GM12873 (cell line): ENCODE data around the gene ERMP1.

Source experiments
- CTCF ChIP-seq: IDR thresholded peaks from 2 replicates; pipeline ENCODE4 v1.5.1; 2012; ENCODE audit warnings: low read depth, mild to moderate bottlenecking, moderate library complexity, low read length, control low read depth; ENCODE audit not compliant: insufficient read depth; ENCODE audit errors: missing control alignments

ERMP1 gene

GRCh38 chr9:5743109-5743508 lies 89.8 kb downstream of the ERMP1 start:
- no peak for TF ChIP-seq CTCF

- no peak for TF ChIP-seq CTCF
Observed at GRCh38 chr9:5736563-5737346, 96.2 kb downstream of the ERMP1 start.

- no peak for TF ChIP-seq CTCF
Observed at GRCh38 chr9:5735072-5735471, 97.8 kb downstream of the ERMP1 start.
